NCI-H1105 treated with DMSO at 0.1 percent for 48 hours (cell line): Measurements from ENCODE around the gene RRBP1.

Experiments
- DNase-seq: peaks from one replicate; lab custom pipeline; 2025; lab: John Stamatoyannopoulos, UW

Gene RRBP1

GRCh38 chr20:17609811-17610377, 72.1 kb downstream of the RRBP1 start:
- DNase-seq, result no peak

- no peak for DNase-seq
Observed at GRCh38 chr20:17608701-17609497, 73.1 kb downstream of the RRBP1 start.

GRCh38 chr20:17606001-17606400, 76.0 kb downstream of the RRBP1 start:
- DNase-seq, result no peak

- DNase-seq, result no peak
Observed at GRCh38 chr20:17605131-17605660, 76.8 kb downstream of the RRBP1 start.

DNA sequence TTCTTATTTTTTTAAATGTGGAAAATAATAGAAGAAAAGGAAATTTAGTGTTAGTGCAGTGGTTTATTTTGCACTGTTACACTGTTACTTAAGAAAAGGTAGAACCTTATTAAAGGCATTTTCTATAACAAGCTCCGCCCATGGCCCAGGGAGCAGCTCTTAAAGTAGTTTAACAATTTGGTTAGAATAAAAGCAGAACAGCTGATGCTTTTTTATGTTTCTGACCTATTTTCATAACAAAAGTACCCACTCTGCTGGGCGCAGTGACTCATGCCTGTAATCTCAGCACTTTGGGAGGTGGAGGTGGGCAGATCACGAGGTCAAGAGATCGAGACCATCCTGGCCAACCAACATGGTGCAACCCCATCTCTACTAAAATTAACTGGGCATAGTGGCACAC, 79.5 kb downstream of the RRBP1 start:
- no peak for DNase-seq

DNA sequence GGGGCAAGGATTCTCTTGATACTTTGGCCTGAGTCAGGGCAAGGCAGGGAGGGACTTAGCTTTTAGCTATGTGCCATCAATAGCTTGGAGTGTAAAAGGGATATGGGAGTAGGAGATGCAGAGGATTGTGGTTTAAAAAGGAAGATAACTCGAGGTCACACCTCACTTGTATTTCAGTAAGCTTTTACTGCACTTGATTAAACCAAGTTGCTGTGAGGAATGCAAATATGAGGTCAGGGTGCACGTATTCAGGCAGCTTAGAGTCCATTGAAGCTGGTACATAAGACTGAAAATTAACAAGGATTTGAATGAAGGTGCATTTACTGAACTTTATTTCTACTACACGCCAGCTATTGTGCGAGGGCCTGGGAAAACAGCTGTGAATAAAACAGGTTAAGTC, 80.1 kb downstream of the RRBP1 start:
- no peak for DNase-seq

DNA sequence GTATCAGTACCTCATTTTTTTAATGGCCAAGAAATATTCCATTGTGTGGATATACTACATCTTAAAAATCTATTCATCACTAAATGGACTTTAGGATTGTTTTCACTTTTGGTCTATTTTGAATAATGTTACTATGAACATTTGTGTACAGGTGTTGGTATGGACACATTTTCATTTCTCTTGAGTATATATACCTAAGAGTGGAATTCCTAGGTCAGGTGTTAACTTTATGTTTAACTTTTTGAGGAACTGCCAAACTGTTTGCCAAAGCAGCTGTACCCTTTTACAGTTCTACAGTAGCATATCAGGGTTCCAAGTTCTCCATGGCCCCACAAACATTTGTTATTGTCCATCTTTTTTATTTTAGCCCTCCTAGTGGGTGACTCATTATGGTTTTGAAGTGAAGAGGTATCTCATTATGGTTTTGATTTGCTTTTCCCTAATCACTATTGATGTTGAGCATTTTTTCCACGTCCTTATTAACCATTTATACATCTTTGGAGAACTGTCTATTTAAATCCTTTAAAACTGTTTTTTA, 84.0 kb downstream of the RRBP1 start:
- no peak for DNase-seq

- no peak for DNase-seq
Observed at GRCh38 chr20:17595856-17596255, 86.2 kb downstream of the RRBP1 start.

DNA sequence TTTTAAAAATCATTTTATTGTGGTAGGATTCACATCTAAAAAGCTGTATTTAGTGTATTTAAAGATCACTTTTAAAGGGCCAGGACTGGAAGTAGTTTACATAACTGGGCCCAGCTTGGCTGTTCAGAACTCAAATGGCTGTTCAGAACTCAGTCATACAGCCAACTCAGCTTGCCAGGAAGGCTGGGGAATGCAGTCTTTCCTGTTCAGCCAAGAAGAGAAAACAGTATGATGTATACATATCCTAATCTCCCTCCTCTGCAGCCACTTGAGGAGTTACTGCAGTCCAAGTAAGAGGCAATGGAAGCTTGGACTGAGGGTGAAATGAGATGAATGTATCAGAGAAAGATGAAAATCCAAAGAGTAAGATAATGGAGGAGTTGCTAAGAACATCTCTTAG, 87.6 kb downstream of the RRBP1 start:
- no peak for DNase-seq

DNA sequence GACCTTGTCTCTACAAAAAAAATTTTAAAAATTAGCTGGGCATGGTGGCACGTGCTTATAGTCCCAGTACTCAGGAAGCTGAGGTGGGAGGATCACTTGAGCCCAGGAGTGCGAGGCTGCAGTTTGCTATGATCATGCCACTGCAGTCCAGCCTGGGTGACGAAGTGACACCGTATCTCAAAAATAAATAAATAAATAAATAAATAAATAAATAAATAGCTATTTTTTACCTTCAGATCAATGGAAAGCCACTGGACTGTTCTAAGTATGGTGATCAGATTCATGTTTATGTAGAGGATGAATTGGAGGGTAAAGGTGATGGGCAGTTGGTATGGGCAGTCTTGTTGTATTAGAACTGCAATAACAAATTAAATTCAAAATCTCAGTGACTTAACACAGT, 88.1 kb downstream of the RRBP1 start:
- no peak for DNase-seq

DNA sequence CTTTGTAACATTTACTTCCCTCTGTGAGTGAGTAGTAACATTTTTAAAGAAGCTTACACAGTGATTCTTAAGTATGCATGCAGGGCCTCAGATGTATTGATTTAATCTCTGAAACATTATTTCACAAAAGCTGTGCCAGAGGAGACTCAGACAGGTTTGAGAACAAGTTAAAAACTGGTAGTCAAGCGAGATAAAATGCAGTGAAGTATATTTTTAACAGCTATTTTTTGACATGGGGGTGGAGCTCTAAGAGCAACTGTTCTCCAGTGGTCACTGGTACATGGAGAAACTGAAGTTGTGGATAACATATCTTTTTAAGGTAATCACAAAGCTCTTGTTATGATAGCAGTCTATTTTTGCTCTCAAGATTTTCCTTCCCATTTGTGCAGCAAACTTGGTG, 91.8 kb downstream of the RRBP1 start:
- no peak for DNase-seq

- DNase-seq, result no peak
Observed at GRCh38 chr20:17589161-17589834, 92.7 kb downstream of the RRBP1 start.

DNA sequence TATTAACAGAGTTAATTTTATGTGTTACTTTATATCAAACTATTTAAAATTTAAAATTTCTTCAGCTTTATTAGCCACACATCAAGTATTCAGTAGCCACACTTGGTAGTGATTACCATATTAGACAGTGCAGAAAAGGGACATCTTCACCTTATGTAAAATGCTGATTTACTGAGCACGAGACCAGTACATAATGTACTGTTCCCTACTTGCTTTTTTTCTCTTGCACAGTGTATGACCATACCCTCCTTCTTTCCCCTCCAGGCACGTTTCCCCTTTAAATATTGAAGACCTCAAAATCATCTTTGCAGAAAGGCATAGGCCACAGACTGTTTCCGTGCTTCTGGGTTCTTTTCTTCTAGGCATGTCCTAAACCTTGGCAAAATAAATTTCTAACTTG, 94.2 kb downstream of the RRBP1 start:
- no peak for DNase-seq

DNA sequence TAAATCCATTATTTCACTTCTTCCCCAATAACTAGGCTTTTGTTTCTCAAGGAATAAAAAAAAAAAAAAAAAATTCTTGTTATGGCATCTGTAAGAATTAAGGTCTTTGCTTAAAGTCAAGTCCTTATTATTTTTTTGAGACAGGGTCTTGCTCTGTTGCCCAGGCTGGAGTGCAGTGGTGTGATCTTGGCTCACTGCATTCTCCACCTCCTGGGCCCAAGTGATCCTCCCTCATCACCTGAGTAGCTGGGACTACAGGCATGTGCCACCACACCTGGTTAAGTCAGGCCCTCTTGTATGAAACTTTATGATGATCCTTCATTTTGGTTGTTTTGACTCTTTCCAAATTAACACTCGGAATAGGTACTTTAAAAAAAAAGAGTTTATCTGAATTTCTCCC, 94.9 kb downstream of the RRBP1 start:
- DNase-seq, result no peak

GRCh38 chr20:17586250-17586649, 95.8 kb downstream of the RRBP1 start:
- no peak for DNase-seq

DNA sequence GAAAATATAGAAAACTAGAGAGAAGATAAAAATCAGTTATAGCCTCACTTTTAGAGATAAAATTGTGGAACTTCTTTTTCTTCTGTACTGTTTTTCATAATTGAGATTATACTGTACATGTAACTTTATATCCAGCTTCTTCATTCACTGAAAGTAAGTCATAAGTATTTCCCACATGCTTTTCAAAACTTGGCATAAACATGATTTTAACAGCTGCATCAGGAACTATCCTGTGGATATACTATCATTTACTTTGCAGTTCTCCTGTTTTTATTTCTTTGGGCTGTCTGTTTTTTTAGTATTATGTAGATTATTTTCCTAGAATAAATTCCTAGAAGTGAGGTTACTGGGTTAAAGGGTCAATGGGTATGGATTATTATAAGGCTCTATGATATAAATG, 97.4 kb downstream of the RRBP1 start:
- no peak for DNase-seq

DNA sequence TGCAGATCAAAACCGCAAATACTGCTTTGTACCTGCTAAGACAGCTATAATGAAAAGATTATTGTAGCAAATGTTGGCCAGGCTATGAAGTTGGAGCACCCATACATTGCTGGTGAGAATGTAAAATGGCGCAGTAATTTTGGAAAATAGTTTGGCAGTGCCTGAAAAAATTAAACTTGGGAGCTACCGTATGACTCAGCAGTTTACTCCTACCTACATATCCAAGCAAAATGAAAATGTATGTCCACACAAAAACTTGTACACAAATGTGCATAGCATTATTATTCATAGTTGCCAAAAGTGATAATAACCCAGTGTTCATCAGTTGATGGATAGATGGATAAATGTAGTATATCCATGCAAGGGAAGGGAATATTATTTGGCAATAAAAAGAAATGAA, 98.9 kb downstream of the RRBP1 start:
- no peak for DNase-seq

DNA sequence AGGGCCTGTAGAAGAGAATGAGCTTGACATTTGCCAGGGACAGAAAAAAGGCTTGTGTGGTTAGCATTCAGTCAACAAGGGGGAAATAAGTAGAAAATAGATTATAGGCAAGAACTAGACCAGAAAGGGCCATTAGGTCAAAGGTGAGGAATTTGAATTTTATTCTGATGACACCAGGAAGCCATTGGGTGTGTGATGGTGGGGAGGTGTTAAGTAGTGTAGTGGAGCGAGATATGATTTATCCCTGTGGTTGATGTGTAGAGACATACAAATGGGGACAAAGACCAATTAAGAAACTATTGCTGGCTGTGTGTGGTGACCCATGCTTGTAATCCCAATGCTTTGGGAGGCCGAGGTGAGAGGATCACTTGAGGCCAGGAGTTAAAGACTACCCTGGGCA, 101.1 kb downstream of the RRBP1 start:
- no peak for DNase-seq

GRCh38 chr20:17579369-17580039, 102.5 kb downstream of the RRBP1 start:
- no peak for DNase-seq

DNA sequence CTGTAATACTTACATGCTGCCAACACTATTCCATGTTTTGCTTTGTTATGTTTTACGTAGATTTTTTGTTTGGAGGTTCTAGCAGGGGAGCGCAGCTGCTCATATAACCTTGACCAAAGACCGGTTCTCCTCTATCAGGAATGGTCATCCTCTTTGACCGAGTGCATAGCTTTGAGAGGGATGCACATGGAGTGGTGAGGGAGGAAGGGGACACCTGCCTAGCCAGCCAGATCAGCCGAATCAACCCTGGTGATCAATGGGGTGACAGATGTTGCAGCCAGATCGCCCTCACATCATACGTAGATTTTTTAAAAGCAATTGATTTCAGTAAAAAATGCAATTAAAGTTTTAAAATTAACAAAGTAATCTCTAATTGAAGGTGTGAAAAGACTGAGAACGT, 105.8 kb downstream of the RRBP1 start:
- DNase-seq, result no peak

DNA sequence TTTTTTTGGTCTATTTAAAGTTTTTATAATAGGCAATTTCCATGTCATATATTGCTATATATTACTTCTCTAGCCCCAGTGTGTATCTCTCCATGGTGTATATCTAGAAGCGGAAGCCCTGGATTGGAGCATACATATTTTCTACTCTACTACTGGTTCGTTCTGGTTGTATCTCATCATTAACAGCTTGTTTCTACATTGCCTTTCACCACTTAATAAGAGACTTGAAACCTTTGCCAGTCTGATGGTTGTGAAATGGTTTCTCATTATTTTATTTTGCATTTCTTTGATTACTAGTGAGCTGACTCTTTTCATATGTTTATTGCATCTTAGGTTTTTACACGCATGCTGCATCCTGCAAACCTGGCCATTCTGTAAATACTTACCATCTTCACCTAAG, 108.6 kb downstream of the RRBP1 start:
- DNase-seq, result no peak

DNA sequence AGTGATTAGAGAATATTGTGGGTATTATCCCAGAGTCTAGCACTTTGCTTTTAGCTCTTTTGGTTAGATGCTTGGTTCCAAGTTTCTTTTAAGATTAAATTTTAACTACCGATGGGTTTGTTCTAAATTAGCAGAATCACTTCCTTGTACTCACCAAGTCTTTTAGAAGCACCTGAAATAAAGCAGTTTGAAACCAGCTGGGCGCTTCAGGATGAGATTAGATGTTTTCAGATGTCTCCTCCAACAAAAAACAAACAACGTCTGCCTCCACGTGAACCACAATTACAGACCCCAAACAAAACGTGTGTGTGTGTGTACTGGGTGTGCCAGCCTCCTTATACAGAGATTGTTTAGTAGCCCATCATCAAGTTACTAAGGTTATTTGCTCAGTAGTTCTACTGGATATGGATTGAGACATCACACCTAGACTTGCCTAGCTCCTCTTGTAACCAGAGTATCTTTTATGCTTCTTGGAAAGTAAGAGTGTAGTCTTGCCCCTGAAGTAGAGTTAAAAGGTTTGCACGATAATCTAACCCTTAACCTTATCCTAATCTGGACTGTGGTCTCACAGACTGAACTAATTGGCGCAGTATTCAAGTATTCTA, 109.9 kb downstream of the RRBP1 start:
- DNase-seq, result peak; percentile 75
